ENCODE data around the gene MPV17. TPM values are rescaled to one million over a fixed set of nuclear protein-coding genes. Genes with fewer than 3 reads are reported as not detected.
A peak's percentile ranks its signal among the peaks of the same experiment; 100 is the strongest.

Gene MPV17
- total RNA-seq, 1 experiment from 2014 or later: 51.5 TPM

- Mint-ChIP-seq H3K36me3 (peaks cover 6% of the 10 kb centered on the region), H3K27ac (no peak overlapping the region), H3K4me3 (no peak overlapping the region), H3K9me3 (no peaks in the 10 kb centered on the region), H3K27me3 (ENCODE audit: low read depth) (peaks cover 49% of the 10 kb centered on the region), H3K4me1 (peaks cover 3% of the 10 kb centered on the region; the same call in 1 of the 2 replicates)
- no peak for DNase-seq (ENCODE audit: low spot score)
- no peak for ATAC-seq
- ChIA-PET CTCF (interaction anchor here (0.5 kb wide), 1 partner anchor 31 kb away, joined by 4 read pairs; no protein-coding TSS in a partner anchor), POLR2A (no interaction called here)
- TF ChIP-seq ZNF121 (CRISPR knock-in tag; IDR thresholded peaks at IDR 0.05): no peak
- no peak for TF ChIP-seq CTCF (IDR thresholded peaks at IDR 0.05)
- no peak for TF ChIP-seq HMGXB4 (CRISPR knock-in tag; IDR thresholded peaks at IDR 0.05)
- TF ChIP-seq, protein P1, sequence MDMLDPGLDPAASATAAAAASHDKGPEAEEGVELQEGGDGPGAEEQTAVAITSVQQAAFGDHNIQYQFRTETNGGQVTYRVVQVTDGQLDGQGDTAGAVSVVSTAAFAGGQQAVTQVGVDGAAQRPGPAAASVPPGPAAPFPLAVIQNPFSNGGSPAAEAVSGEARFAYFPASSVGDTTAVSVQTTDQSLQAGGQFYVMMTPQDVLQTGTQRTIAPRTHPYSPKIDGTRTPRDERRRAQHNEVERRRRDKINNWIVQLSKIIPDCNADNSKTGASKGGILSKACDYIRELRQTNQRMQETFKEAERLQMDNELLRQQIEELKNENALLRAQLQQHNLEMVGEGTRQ (CRISPR knock-in tag; IDR thresholded peaks at IDR 0.05): no peak
- no peak for TF ChIP-seq RORB (CRISPR knock-in tag; IDR thresholded peaks at IDR 0.05)
- TF ChIP-seq AR (CRISPR knock-in tag; IDR thresholded peaks at IDR 0.05): no peak
- TF ChIP-seq JAZF1 (CRISPR knock-in tag; IDR thresholded peaks at IDR 0.05): no peak
- no peak for TF ChIP-seq SOX15 (CRISPR knock-in tag; IDR thresholded peaks at IDR 0.05)
Measured at GRCh38 chr2:27309651-27310050, 13.2 kb downstream of the MPV17 start.

DNA sequence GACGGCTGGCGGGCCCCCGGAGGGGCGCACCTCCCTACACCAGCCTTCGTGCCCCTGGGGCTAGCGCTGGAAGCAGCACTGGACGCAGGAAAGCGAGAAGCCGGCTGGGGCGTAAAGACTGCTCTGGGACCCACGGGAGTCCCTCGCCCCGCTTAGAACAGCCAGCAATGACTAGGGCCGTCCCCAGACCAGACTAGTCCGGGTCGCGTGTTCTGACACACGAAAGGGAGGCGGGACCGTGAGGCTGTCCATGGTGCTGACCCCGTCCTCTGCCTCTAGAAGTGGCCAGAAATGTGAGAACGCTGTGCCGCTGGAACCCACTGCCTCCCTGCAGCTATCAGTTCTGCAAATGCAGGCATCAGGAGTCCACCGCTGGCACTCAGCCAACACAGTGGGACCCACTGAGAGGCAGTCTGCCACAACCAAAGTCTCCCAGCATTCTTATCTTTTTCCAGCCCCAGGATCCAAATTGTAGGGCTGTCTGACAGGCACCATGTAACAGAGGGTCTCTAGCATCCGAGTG lies 14.5 kb downstream of the MPV17 start, which contains the start of gene UCN:
UCN (minus strand) TSS at position 87 of the 523 bp plus-strand sequence. CDS start 550 bp downstream, outside the sequence.
- no peaks in the 10 kb centered on the region for H3K9me3 Mint-ChIP-seq
- no peak within 1 kb of the TSS for H3K27ac Mint-ChIP-seq
- peak; percentile 67 for ATAC-seq
- peaks cover 3% of the 10 kb centered on the region; the same call in 1 of the 2 replicates for H3K4me1 Mint-ChIP-seq
- peaks cover 53% of the 10 kb centered on the region for H3K27me3 Mint-ChIP-seq (ENCODE audit: low read depth)
- ChIA-PET POLR2A (interaction anchor here (0.8 to 1.2 kb wide), 3 partner anchors 14 to 185 kb away, joined by 3 to 4 read pairs (median 4); partner anchors contain the start of genes GTF3C2 and MPV17), CTCF (interaction anchor here (0.7 to 1.8 kb wide), 9 partner anchors 12 to 139 kb away, joined by 3 to 13 read pairs (median 6); partner anchors contain the start of genes MPV17, SLC30A3 and TRIM54)
- peak within 1 kb of the TSS; percentile 62 for H3K4me3 Mint-ChIP-seq
- DNase-seq (ENCODE audit: low spot score): peak; percentile 79
- peaks cover 6% of the 10 kb centered on the region for H3K36me3 Mint-ChIP-seq
- TF ChIP-seq ZNF281 (CRISPR knock-in tag; IDR thresholded peaks at IDR 0.05) (peak; percentile 83; the same call in 1 of the 2 replicates), ZNF219 (CRISPR knock-in tag; IDR thresholded peaks at IDR 0.05; ENCODE audit: borderline replicate concordance) (peak; percentile 54; the same call in 1 of the 2 replicates), E2F5 (CRISPR knock-in tag; IDR thresholded peaks at IDR 0.05) (0 out of 2 replicates have a peak, but pooled peaks have one; percentile 43), CREB1 (CRISPR knock-in tag; IDR thresholded peaks at IDR 0.05) (peak; percentile 79; the same call in 1 of the 2 replicates), E2F1 (CRISPR knock-in tag; IDR thresholded peaks at IDR 0.05) (no peak), ZBTB21 (CRISPR knock-in tag; IDR thresholded peaks at IDR 0.05; ENCODE audit: borderline replicate concordance) (no peak; the same call in 1 of the 2 replicates), GTF2I (CRISPR knock-in tag; conservative IDR thresholded peaks at IDR 0.05) (no peak), NFATC4 (CRISPR knock-in tag; IDR thresholded peaks at IDR 0.05) (no peak), NFE2L1 (CRISPR knock-in tag; IDR thresholded peaks at IDR 0.05) (peak; percentile 84)
- TF ChIP-seq, protein P2, sequence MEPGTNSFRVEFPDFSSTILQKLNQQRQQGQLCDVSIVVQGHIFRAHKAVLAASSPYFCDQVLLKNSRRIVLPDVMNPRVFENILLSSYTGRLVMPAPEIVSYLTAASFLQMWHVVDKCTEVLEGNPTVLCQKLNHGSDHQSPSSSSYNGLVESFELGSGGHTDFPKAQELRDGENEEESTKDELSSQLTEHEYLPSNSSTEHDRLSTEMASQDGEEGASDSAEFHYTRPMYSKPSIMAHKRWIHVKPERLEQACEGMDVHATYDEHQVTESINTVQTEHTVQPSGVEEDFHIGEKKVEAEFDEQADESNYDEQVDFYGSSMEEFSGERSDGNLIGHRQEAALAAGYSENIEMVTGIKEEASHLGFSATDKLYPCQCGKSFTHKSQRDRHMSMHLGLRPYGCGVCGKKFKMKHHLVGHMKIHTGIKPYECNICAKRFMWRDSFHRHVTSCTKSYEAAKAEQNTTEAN (CRISPR knock-in tag; IDR thresholded peaks at IDR 0.05): 0 out of 2 replicates have a peak, but pooled peaks have one; percentile 55
- TF ChIP-seq, protein P1 (CRISPR knock-in tag; IDR thresholded peaks at IDR 0.05): 0 out of 2 replicates have a peak, but pooled peaks have one; percentile 5
